Calu3 (cell line): ENCODE data around the gene CFAP43. TPM values are rescaled to one million over a fixed set of nuclear protein-coding genes. Genes with fewer than 3 reads are reported as not detected.

Experiments used
- BruUV-seq: library from RNA; stranded (reverse); fragments of 400-500 nt; replicated peaks from 2 replicates; lab custom pipeline; 2021; lab: Mats Ljungman, UMichigan
- CTCF ChIA-PET: fragments of 300-600 bp; sonication (Branson Sonifier 250); formaldehyde crosslinking; loops from one replicate; lab custom pipeline; 2022; ENCODE audit warnings: antibody characterized with exemption; lab: Charles Lee
- DNase-seq: peaks from one replicate; pipeline ENCODE4 v3.0.0; 2022
- H3K27ac Mint-ChIP-seq: one replicate; pipeline ENCODE4 v1.8.0; 2022; ENCODE audit warnings: mixed read lengths; ENCODE audit not compliant: unreplicated experiment
- H3K27me3 Mint-ChIP-seq: one replicate; pipeline ENCODE4 v1.8.0; 2022; ENCODE audit warnings: mixed read lengths; ENCODE audit not compliant: unreplicated experiment
- H3K36me3 Mint-ChIP-seq: one replicate; pipeline ENCODE4 v1.8.0; 2022; ENCODE audit warnings: mild to moderate bottlenecking, moderate library complexity, mixed read lengths; ENCODE audit not compliant: insufficient read depth, unreplicated experiment
- H3K4me1 Mint-ChIP-seq: one replicate; pipeline ENCODE4 v1.8.0; 2022; ENCODE audit warnings: mild to moderate bottlenecking, low read depth, mixed read lengths; ENCODE audit not compliant: unreplicated experiment
- H3K4me3 Mint-ChIP-seq: one replicate; pipeline ENCODE4 v1.8.0; 2022; ENCODE audit warnings: mild to moderate bottlenecking, low read depth, moderate library complexity, mixed read lengths; ENCODE audit not compliant: unreplicated experiment
- H3K9me3 Mint-ChIP-seq: one replicate; pipeline ENCODE4 v1.8.0; 2022; ENCODE audit warnings: low read depth, mixed read lengths; ENCODE audit not compliant: unreplicated experiment
- intact Hi-C: fragments of 100-400 bp; cut with micrococcal nuclease; formaldehyde crosslinking; loops from one replicate; pipeline ENCODE4 v1.10.0; 2022; ENCODE audit not compliant: unreplicated experiment
- total RNA-seq: library from RNA; stranded (reverse); gene quantifications from 2 replicates; pipeline ENCODE4 v1.2.3, GENCODE V29; 2022
- TF ChIP-seq, protein P1 (sequence below): fragments of 200-600 bp; IDR thresholded peaks from one replicate; pipeline ENCODE4 v1.8.0; 2022; ENCODE audit warnings: antibody characterized with exemption; ENCODE audit not compliant: unreplicated experiment

The CFAP43 gene
- total RNA-seq, 1 experiment from 2014 or later, result 0.94 TPM

GRCh38 chr10:104155591-104155990, 76.6 kb downstream of the CFAP43 start:
- Mint-ChIP-seq H3K27ac (no peak overlapping the region), H3K36me3 (no peaks in the 10 kb centered on the region), H3K4me3 (no peak overlapping the region), H3K27me3 (peaks cover 41% of the 10 kb centered on the region), H3K4me1 (no peaks in the 10 kb centered on the region), H3K9me3 (peaks cover 5% of the 10 kb centered on the region)
- CTCF ChIA-PET, result no interaction called here
- no TSS peak for BruUV-seq
- TF ChIP-seq, protein P1, sequence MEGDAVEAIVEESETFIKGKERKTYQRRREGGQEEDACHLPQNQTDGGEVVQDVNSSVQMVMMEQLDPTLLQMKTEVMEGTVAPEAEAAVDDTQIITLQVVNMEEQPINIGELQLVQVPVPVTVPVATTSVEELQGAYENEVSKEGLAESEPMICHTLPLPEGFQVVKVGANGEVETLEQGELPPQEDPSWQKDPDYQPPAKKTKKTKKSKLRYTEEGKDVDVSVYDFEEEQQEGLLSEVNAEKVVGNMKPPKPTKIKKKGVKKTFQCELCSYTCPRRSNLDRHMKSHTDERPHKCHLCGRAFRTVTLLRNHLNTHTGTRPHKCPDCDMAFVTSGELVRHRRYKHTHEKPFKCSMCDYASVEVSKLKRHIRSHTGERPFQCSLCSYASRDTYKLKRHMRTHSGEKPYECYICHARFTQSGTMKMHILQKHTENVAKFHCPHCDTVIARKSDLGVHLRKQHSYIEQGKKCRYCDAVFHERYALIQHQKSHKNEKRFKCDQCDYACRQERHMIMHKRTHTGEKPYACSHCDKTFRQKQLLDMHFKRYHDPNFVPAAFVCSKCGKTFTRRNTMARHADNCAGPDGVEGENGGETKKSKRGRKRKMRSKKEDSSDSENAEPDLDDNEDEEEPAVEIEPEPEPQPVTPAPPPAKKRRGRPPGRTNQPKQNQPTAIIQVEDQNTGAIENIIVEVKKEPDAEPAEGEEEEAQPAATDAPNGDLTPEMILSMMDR, result no peak
- intact Hi-C loops, result no loop called here
- DNase-seq, result no peak

DNA sequence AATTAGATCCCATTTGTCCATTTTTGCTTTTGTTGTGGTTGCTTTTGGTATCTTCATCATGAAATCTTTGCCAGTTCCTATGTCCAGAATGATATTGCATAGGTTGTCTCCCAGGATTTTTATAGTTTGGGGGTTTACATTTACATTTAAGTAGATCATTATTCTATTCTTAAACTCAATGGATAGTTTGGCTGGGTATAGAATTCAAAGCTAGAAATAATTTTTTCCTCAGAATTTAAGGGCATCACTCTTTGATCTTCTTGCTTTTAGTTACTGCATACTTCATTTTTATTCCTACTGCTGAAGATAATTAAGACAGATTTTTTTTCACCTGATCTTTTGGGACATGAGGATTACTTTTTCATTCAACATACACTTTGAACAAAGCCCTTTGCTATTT, 80.4 kb downstream of the CFAP43 start:
- H3K9me3 Mint-ChIP-seq, result peaks cover 7% of the 10 kb centered on the region
- intact Hi-C loops, result no loop called here
- TF ChIP-seq, protein P1, result no peak
- H3K36me3 Mint-ChIP-seq, result no peaks in the 10 kb centered on the region
- H3K4me1 Mint-ChIP-seq, result no peaks in the 10 kb centered on the region
- peaks cover 45% of the 10 kb centered on the region for H3K27me3 Mint-ChIP-seq
- CTCF ChIA-PET, result no interaction called here
- no peak overlapping the region for H3K27ac Mint-ChIP-seq
- no peak for DNase-seq
- no TSS peak for BruUV-seq
- no peak overlapping the region for H3K4me3 Mint-ChIP-seq

DNA sequence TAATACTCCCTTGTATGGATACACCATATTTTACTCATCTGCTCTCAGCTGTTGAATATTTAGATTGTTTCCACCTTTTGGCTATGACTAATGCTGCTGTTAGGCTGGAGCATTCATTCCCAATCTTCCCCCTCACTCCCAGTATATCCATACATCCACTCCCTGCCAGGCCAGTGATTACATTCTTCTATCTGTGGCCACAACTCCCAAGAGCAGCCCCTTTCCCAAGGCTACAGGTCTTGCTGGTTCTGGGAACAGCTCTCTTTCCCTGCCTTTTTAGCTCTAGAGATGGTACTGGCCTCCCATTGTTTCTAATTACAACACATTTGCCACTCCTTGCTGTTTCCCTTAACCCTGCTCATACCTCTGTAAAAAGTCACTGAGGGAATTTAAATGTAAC, 82.0 kb downstream of the CFAP43 start:
- Mint-ChIP-seq H3K4me3 (no peak overlapping the region), H3K27ac (no peak overlapping the region), H3K4me1 (no peaks in the 10 kb centered on the region), H3K27me3 (peaks cover 35% of the 10 kb centered on the region), H3K9me3 (peaks cover 7% of the 10 kb centered on the region), H3K36me3 (no peaks in the 10 kb centered on the region)
- CTCF ChIA-PET, result no interaction called here
- BruUV-seq, result no TSS peak
- TF ChIP-seq, protein P1, result no peak
- no peak for DNase-seq
- intact Hi-C loops, result no loop called here

GRCh38 chr10:104146882-104147281, 85.3 kb downstream of the CFAP43 start:
- TF ChIP-seq, protein P1, result no peak
- Mint-ChIP-seq H3K4me1 (no peaks in the 10 kb centered on the region), H3K36me3 (no peaks in the 10 kb centered on the region), H3K9me3 (peaks cover 3% of the 10 kb centered on the region), H3K27ac (no peak overlapping the region), H3K4me3 (no peak overlapping the region), H3K27me3 (peaks cover 24% of the 10 kb centered on the region)
- CTCF ChIA-PET, result no interaction called here
- DNase-seq, result no peak
- intact Hi-C loops, result no loop called here
- no TSS peak for BruUV-seq
